NCI-H1930 (cell line): ENCODE measurements around the gene TNS2.

ENCODE experiments used
- DNase-seq, 2 experiments: peaks; one replicate each; lab custom pipeline; 2025; lab: John Stamatoyannopoulos, UW

The TNS2 gene

DNA sequence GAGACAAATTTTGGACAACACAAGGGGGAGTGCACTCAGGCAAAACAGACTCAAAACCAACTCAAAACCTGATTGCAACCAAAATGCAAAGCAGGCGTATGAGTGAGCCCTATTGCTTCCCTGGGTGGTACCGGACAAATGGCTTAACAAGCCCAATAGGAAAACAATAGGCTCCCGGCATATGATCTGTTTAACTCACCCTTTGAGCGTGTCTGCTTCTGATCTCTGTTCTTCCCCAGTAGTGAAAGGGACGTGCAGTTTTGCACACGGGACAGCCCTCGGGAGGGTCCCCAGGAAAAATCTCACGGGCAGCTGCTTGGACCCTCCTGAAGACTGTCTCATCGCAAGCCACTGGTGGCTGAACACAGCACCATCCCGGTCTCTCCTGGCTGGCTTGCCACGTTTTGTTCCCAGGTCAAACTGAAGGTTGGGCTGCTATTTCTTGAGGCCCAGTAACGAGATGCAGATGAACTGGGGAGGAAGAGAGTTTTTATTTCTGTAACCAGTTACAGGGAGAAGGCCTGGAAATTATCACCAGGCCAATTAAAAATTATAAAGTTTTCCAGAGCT is 63.4 kb downstream of the TNS2 start:
- DNase-seq: no peak

DNA sequence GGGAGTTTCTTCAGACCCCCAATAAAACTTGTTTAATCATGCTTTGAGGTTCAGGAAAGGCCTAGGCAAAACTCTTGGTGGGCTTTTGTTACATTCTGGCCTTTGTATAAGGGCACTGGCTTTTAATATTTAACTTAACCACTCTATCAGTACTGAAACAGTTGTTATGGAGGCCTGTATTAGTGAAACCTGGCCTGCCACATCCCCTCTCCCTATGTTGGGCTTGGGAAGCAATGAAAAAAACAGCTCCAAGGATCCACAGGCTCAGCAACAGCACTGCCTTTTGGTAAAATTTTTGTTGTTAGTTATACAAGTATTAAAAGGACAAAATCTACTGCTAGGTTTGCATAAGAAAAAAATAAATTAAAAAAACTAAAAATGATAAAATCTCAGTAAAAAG is 64.1 kb downstream of the TNS2 start:
- DNase-seq: no peak
